AG08395 (cell line): Measurements from ENCODE around the gene ZCWPW1.
"Not testable (repeated sequence)": the region's sequence is repeated elsewhere in the genome, so short reads cannot be mapped to it uniquely, and the experiment has no call there.

ENCODE experiments used
- DNase-seq: peaks from one replicate; pipeline ENCODE4 v3.0.0; 2012; ENCODE audit warnings: mixed read lengths, low spot score

Gene ZCWPW1

GRCh38 chr7:100352984-100353684, 75.4 kb downstream of the ZCWPW1 start:
- DNase-seq = no peak

GRCh38 chr7:100352230-100352781, 76.2 kb downstream of the ZCWPW1 start:
- DNase-seq = not testable (repeated sequence)

GRCh38 chr7:100351657-100352058, 76.8 kb downstream of the ZCWPW1 start:
- no peak for DNase-seq
